Activated T-cell treated with anti-CD3 and anti-CD28 coated beads, Interleukin-2, amount 50 U/mL, for 4 hours (primary cell): ENCODE data around the gene SALL1. TPM values are rescaled to one million over a fixed set of nuclear protein-coding genes. Genes with fewer than 3 reads are reported as not detected.

Source experiments
- ATAC-seq, 2 donors: fragments of 200-7000 bp; cut with Tn5 transposase; one replicate each; pipeline ENCODE4 v1.10.0; 2021
- DNase-seq: peaks from one replicate; pipeline ENCODE4 v3.0.0-alpha.2; 2020
- H3K27me3 Mint-ChIP-seq: one replicate; pipeline ENCODE4 v1.8.0; 2021; ENCODE audit warnings: low read depth, mixed read lengths
- H3K36me3 Mint-ChIP-seq: one replicate; pipeline ENCODE4 v1.8.0; 2022; ENCODE audit warnings: mixed read lengths; ENCODE audit not compliant: insufficient read depth
- H3K4me1 Mint-ChIP-seq: one replicate; pipeline ENCODE4 v1.8.0; 2021; ENCODE audit warnings: low read depth, mixed read lengths
- H3K4me3 Mint-ChIP-seq: one replicate; pipeline ENCODE4 v1.8.0; 2021; ENCODE audit warnings: mild to moderate bottlenecking, moderate library complexity, mixed read lengths
- H3K9me3 Mint-ChIP-seq: one replicate; pipeline ENCODE4 v1.8.0; 2021; ENCODE audit warnings: mixed read lengths
- total RNA-seq, 3 donors: library from RNA; stranded (reverse); gene quantifications; one replicate each; pipeline ENCODE4 v1.2.1, GENCODE V29; 2021

The SALL1 gene
- total RNA-seq, 3 donors from 2014 or later = not detected

DNA sequence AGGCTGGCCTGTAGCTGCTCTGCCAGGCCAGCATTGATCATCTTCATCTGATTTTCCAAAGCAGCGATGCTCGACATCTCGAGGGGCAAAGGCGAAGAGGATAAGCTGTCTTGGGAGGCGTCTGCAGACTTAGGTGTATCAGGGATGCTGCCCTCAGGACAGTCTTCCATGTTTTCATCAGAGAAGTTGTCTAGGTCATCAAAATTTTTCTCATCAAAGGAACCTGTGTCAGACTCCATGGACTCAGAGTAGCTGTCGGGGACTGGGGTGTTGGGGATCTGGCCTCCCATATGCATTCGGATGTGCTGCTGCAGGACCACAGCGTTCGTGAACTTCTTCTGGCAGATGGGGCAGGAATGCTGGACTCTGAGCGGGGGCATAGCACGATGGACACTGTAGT is 11.5 kb downstream of the SALL1 start:
- no peak for ATAC-seq

DNA sequence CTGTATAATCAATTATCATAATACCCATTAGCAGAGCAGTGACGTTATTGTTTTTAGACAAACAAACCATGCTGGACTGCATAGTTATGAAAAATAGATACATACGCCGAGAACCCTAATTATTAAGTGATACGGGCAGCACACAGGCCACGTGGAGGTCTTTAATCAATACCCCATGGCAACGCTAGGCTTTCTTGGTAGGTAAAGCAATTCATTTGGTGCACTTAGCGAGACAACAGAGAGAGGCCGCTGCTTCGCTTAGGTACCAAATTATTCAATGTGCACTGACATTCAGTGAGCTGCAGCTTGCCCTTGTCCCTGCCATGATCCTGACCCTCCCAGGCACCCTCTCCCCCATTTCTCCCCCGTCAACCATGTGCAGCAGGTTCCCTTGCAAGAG is 12.9 kb downstream of the SALL1 start:
- DNase-seq = no peak
- ATAC-seq = no peak
- Mint-ChIP-seq H3K36me3 (no peaks in the 10 kb centered on the region), H3K9me3 (no peaks in the 10 kb centered on the region), H3K27me3 (peaks cover 27% of the 10 kb centered on the region), H3K4me3 (no peak overlapping the region), H3K4me1 (no peaks in the 10 kb centered on the region)

More for the DNA sequence above, 11.5 kb downstream of the SALL1 start:
- DNase-seq = no peak
- no peaks in the 10 kb centered on the region for H3K9me3 Mint-ChIP-seq
- H3K36me3 Mint-ChIP-seq = no peaks in the 10 kb centered on the region
- no peaks in the 10 kb centered on the region for H3K4me1 Mint-ChIP-seq
- peaks cover 17% of the 10 kb centered on the region for H3K27me3 Mint-ChIP-seq
- no peak overlapping the region for H3K4me3 Mint-ChIP-seq

DNA sequence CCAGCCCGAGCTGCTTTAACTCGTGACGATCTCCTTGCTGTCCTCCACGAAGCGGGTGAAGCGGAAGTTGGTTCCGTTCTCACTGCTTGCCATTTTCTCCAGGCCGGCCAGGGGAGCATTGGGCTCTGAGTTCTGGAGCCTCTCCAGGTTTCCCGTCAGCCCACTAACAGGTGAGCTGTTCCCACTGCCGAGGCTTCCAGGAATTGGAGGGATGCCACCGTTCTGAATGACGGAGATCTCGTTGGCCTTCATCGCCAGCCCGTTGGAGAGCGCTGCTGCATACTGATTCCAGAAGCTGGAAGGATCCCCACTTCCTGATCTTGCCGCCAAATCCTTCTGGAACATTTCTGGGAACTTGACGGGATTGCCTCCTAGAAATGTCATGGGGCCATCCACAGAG is 14.0 kb downstream of the SALL1 start:
- no peak for ATAC-seq
- H3K4me1 Mint-ChIP-seq = no peaks in the 10 kb centered on the region
- no peaks in the 10 kb centered on the region for H3K9me3 Mint-ChIP-seq
- no peak overlapping the region for H3K4me3 Mint-ChIP-seq
- peaks cover 31% of the 10 kb centered on the region for H3K27me3 Mint-ChIP-seq
- H3K36me3 Mint-ChIP-seq = no peaks in the 10 kb centered on the region
- DNase-seq = no peak

DNA sequence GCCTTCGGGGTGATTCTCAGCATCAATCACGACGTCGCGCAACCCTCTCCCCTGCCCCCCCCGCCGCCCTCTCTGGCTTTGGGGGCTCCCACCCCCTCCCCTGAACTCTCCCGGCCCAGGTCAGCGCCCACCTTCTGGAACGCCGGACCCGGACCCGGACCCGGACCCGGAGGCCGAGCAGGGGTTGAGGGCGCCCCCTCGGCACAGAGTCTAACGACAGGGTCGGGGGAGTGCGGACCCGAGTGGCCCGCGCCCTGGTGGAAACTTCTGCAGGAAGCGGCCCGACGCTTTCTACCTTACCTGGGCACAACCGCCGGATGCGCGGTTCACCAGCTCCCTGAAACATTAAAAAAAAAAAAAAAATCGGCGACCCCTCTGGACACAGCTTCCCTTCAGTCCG is 16.2 kb downstream of the SALL1 start:
- Mint-ChIP-seq H3K4me1 (no peaks in the 10 kb centered on the region), H3K4me3 (no peak overlapping the region), H3K9me3 (no peaks in the 10 kb centered on the region), H3K27me3 (peaks cover 39% of the 10 kb centered on the region), H3K36me3 (no peaks in the 10 kb centered on the region)
- ATAC-seq (no peak), DNase-seq (no peak)

DNA sequence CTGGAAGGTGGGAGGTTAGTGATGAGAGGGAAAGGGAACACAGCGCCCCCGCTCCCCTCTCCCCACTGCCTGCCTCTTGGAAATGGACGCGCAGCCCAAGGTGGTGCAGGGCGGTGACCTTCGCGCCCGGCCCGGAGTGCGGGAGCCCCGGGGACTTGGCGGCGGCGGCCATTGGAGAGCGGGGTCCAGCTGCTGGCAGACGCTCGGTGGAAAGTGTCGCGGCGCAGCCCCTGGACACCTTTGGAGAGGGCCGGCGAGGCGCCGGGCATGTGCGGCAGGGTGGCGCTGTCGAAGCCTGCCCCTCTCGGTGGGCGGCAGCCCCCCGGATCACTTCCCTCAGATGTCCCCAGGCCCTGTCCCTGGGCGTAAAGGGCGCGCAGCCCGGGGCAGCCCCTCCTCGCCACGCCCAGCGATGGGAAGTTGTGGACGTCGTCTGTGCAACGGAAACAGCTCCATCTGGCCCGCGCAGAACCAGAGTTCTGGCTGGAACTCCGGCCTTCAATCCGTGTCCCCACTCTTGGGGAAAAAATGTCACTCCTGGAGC is 16.7 kb downstream of the SALL1 start:
- Mint-ChIP-seq H3K4me1 (no peaks in the 10 kb centered on the region), H3K4me3 (no peak overlapping the region), H3K36me3 (no peaks in the 10 kb centered on the region), H3K27me3 (peaks cover 39% of the 10 kb centered on the region), H3K9me3 (no peaks in the 10 kb centered on the region)
- DNase-seq (no peak), ATAC-seq (no peak)

DNA sequence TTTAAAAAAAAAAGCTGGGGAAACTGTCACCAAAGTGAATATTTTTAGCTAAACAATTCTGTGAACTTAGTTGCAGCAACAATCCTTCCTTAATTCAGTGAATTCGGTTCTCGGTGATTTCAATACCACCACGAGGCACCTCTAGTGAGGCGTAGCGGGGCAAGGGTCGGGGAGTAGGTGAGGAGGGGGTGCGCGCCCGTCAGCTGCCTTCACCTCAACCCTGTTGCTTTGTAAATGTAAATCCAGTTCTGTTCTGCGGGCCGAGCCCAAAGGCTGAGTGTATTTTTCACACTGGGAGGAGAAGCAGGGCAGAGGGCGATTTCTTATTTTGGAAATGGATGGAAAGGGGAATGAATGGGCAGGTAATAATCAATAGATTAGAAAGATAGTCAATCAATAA is 17.4 kb downstream of the SALL1 start:
- no peaks in the 10 kb centered on the region for H3K36me3 Mint-ChIP-seq
- ATAC-seq = no peak
- no peaks in the 10 kb centered on the region for H3K4me1 Mint-ChIP-seq
- H3K4me3 Mint-ChIP-seq = no peak overlapping the region
- H3K27me3 Mint-ChIP-seq = peaks cover 39% of the 10 kb centered on the region
- no peak for DNase-seq
- H3K9me3 Mint-ChIP-seq = no peaks in the 10 kb centered on the region

DNA sequence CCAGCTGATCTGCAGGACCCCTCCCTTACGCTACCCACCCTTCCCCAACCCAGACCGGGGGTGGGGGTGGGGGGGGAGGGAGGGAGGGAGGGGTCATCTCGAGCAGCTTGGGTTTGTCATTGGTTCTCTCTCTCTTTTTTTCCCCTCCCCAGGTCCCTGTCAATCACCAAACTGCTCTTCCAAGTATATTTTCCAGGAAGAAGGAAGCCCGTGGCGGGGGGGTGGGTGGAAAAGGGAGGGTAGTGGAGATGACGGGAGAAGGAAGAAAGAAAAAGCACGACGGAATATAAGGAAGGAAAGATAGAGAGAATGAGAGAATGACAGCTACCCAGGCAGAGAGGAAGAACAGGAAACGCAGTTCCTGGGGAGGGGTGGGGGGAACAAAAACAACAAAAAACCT is 17.9 kb downstream of the SALL1 start:
- H3K9me3 Mint-ChIP-seq = no peaks in the 10 kb centered on the region
- H3K4me1 Mint-ChIP-seq = no peaks in the 10 kb centered on the region
- ATAC-seq (no peak), DNase-seq (no peak)
- H3K27me3 Mint-ChIP-seq = peaks cover 39% of the 10 kb centered on the region
- no peaks in the 10 kb centered on the region for H3K36me3 Mint-ChIP-seq
- no peak overlapping the region for H3K4me3 Mint-ChIP-seq

DNA sequence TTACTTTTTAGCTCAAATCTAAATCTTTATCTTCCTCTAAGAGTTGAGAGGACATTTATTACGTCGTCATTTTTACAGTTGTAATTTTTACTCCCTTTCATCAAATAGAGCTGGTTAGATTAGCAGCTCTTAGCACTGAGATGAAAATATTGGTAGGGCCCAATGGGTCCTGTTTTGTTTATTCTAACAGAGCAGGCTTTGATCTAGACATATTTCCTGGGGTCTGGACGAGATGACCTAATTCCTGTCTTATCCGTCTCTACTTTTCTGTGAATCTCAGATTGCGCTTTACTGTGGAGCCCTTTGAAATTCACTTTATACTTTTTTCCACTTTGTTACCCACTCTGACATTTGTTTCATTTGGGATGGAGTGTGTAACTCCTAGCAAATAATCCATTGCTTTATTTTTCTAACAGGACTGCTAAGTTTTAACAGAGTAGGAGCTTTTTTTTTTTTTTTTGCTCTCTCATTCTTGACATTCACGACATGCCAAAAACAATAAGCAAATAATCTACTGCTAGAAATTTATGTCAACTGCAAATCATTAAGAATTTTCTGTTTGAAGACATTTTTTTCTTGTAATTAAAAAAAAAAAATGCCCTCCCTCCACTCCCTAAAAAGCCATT is 18.5 kb downstream of the SALL1 start:
- Mint-ChIP-seq H3K27me3 (peaks cover 39% of the 10 kb centered on the region), H3K4me3 (no peak overlapping the region), H3K4me1 (no peaks in the 10 kb centered on the region), H3K36me3 (no peaks in the 10 kb centered on the region), H3K9me3 (no peaks in the 10 kb centered on the region)
- ATAC-seq (no peak), DNase-seq (no peak)

DNA sequence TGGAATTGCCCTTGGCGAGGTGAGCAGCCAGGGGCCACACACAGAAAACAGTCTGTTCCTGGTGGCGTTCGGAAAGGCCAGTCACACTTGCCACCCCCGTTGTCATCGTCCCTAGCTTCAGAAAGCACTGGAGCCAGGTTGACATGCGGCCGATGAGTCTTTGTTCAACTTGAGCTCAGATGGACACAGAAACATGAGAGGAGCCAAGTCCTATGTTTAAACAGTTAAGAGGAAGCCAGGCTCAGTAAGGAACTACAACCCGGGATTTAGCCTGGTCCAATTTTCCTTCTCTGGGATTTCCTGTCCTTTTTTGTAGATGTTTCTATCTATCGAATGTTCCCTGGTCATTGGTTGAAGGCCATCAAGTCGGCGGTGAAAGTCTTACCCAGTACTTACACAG is 19.5 kb downstream of the SALL1 start:
- DNase-seq = no peak
- Mint-ChIP-seq H3K9me3 (no peaks in the 10 kb centered on the region), H3K4me1 (no peaks in the 10 kb centered on the region)

DNA sequence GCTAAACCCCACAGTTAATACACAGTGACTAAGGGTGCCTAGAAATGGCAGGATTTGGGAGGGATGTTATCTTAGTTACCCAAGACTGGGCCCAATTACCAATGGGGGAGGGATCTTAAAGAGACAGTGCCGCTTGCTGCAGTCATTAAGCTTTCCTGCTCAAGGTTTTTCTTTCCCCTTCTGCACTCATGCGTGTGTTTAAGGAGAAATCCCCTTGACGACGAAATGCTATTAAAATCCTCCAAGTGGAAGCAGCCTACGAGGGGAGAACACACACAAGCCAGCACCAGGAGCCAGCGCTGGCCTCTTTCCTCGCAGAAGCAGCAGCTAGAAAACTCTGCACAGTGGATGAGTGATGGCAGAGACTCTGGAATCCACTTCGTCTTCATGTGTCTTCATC is 22.0 kb downstream of the SALL1 start:
- ATAC-seq (no peak), DNase-seq (no peak)
- H3K9me3 Mint-ChIP-seq = no peaks in the 10 kb centered on the region
- H3K4me1 Mint-ChIP-seq = no peaks in the 10 kb centered on the region
- H3K27me3 Mint-ChIP-seq = peaks cover 28% of the 10 kb centered on the region
- no peaks in the 10 kb centered on the region for H3K36me3 Mint-ChIP-seq
- no peak overlapping the region for H3K4me3 Mint-ChIP-seq

More for the DNA sequence above, 19.5 kb downstream of the SALL1 start:
- no peaks in the 10 kb centered on the region for H3K36me3 Mint-ChIP-seq
- ATAC-seq = no peak
- H3K27me3 Mint-ChIP-seq = peaks cover 39% of the 10 kb centered on the region
- H3K4me3 Mint-ChIP-seq = no peak overlapping the region

DNA sequence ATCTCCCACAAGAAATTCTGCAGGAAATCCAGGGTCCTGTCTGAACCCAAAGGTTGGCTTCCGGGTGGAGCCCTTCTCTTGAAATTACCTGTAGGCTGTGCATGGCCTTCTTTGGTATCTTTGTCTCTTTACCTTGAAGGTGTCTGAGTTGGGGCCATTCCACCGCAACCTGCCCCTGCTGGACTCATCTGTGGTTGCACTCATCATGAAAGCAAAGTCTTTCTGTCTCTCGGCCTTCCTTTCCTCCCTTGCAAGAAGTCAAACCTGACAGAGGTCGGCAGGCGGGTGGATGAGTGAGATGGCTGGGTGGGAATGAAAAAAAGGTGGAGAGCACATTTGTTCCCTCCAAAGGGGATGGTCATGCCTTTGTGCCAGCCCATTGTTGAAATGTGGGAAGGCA is 25.1 kb downstream of the SALL1 start:
- Mint-ChIP-seq H3K9me3 (no peaks in the 10 kb centered on the region), H3K4me1 (no peaks in the 10 kb centered on the region), H3K27me3 (peaks cover 15% of the 10 kb centered on the region), H3K36me3 (no peaks in the 10 kb centered on the region), H3K4me3 (no peak overlapping the region)
- no peak for ATAC-seq
- no peak for DNase-seq

DNA sequence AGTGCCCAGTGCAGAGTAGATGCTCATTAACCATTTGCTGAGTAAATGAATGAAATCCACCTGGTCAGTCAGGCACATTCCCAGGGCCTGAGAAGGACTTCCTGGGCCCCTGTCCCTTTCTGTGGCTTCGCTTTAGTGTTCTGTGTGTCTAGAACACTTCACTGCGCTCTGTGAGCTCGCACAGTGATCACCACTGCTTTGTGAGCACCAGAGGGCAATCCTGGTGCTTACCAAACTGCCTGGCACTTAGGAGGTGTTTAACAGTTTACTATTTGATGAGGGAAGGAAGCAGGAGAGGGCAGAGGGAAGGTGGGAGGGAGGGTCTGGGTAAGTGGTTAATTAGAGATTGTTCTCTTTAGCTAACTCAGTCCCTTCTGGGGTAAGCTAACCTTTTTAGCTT is 26.2 kb downstream of the SALL1 start:
- no peak for DNase-seq

DNA sequence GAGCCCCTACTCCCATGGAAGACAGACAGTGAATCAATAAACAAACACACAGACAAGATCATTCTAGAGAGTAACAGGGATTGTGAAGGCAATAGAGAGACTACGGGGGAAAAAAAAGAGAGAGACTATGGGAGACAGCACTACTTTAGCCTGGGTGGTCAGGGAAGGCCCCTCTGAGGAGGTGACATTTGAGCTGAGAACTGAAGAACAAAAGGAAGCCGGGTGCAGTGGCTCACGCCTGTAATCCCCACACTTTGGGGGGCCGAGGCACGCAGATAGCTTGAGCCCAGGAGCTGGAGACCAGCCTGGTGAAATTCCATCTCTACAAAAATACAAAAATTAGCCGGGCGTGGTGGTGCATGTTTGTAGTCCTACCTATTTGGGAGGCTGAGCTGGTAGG is 29.2 kb downstream of the SALL1 start:
- no peaks in the 10 kb centered on the region for H3K4me1 Mint-ChIP-seq
- peaks cover 11% of the 10 kb centered on the region for H3K27me3 Mint-ChIP-seq
- no peak for ATAC-seq
- no peak for DNase-seq
- H3K9me3 Mint-ChIP-seq = no peaks in the 10 kb centered on the region
- H3K36me3 Mint-ChIP-seq = no peaks in the 10 kb centered on the region
- no peak overlapping the region for H3K4me3 Mint-ChIP-seq

More for the DNA sequence above, 26.2 kb downstream of the SALL1 start:
- H3K4me3 Mint-ChIP-seq = no peak overlapping the region
- no peaks in the 10 kb centered on the region for H3K9me3 Mint-ChIP-seq
- ATAC-seq = no peak
- no peaks in the 10 kb centered on the region for H3K36me3 Mint-ChIP-seq
- peaks cover 11% of the 10 kb centered on the region for H3K27me3 Mint-ChIP-seq
- no peaks in the 10 kb centered on the region for H3K4me1 Mint-ChIP-seq

DNA sequence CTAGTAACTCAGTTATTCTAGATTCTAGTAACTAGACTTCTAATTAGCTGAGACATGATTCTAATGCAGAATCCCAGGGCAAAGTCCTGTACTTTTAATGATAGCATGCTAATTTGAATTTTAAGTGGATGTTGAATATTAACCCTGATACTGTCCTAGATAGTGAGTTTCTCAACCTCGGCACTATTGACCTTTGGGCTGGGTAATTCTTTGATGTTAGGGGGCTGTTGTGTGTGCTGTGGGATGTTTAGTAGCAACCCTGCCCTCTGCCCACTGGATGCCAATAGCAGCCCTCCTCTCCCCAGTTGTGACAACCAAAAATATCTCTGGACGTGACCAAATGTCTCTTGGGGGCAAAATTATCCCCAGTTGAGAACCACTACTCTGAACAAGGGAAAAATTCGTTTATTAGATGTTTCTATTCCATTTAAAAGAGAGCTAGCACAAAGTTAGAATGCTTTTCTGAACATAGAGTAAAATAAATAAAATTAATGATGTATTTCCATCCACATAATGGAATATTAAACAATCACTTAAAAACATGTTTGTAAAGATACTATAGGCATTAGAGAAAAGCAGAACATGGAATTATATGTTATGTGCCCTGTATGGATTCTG is 30.2 kb downstream of the SALL1 start:
- ATAC-seq (no peak), DNase-seq (no peak)
- Mint-ChIP-seq H3K36me3 (no peaks in the 10 kb centered on the region), H3K4me1 (no peaks in the 10 kb centered on the region), H3K4me3 (no peak overlapping the region), H3K9me3 (no peaks in the 10 kb centered on the region), H3K27me3 (peaks cover 15% of the 10 kb centered on the region)

DNA sequence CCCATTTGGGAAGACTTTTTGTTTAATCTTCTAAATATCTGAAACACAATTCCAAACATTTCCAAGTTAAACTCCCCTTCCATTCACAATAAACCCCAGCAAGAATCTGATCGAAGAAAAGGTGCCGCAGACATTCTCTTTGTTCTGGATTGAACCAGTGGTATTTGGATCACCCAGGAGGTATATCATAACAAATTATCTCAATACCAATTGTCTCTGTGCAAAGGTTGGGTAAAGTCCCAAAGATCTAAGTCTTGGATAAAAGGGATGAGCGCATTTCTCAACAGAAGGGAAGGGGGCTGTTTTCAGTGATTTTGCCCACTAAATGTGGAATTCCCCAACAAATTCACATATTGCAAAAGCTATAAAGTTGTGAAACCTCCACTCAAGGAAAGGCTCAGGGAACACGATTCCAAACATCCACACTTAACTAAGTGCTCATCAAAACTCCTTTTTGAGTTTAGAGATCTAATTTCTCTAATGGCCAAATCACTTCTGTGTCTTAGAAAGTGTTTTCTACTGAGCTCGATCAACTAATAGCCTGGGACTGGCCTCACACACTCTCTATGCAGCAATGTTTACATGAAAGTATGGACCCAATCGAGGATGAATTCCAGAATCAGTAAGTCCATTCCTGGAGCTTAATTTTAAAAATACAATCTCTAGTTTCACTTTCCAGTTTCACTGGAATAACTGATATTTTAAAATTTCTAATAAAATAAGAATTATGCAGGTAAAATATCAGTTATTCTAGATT is 30.9 kb downstream of the SALL1 start:
- no peak for DNase-seq
- Mint-ChIP-seq H3K4me3 (no peak overlapping the region), H3K9me3 (no peaks in the 10 kb centered on the region), H3K36me3 (no peaks in the 10 kb centered on the region), H3K27me3 (peaks cover 18% of the 10 kb centered on the region), H3K4me1 (no peaks in the 10 kb centered on the region)
- ATAC-seq = no peak
